GM18867 (cell line): Measurements from ENCODE around the gene CHCHD3.

Experiments used
- ATAC-seq: cut with Tn5 transposase; IDR thresholded peaks from one replicate; pipeline ENCODE4 v1.9.1; 2021; ENCODE audit warnings: mild to moderate bottlenecking, moderate library complexity; ENCODE audit not compliant: unreplicated experiment

The CHCHD3 gene

GRCh38 chr7:132871419-132871818 lies 210.5 kb downstream of the CHCHD3 start:
- peak; percentile 74 for ATAC-seq

GRCh38 chr7:132869166-132869861 lies 212.6 kb downstream of the CHCHD3 start:
- ATAC-seq, result no peak

GRCh38 chr7:132866551-132866950 lies 215.3 kb downstream of the CHCHD3 start:
- no peak for ATAC-seq

- ATAC-seq, result no peak
These were observed 215.8 kb downstream of the CHCHD3 start for GRCh38 chr7:132866144-132866531.

- no peak for ATAC-seq
These were observed 216.3 kb downstream of the CHCHD3 start for GRCh38 chr7:132865366-132866143.

GRCh38 chr7:132861940-132862554 lies 219.8 kb downstream of the CHCHD3 start:
- no peak for ATAC-seq

- no peak for ATAC-seq
These were observed 220.5 kb downstream of the CHCHD3 start for GRCh38 chr7:132861424-132861823.

- ATAC-seq, result no peak
These were observed 222.7 kb downstream of the CHCHD3 start for GRCh38 chr7:132859199-132859598.

- ATAC-seq, result no peak
These were observed 223.1 kb downstream of the CHCHD3 start for GRCh38 chr7:132858760-132859159.

GRCh38 chr7:132858251-132858650 lies 223.6 kb downstream of the CHCHD3 start:
- no peak for ATAC-seq

GRCh38 chr7:132857703-132858102 lies 224.2 kb downstream of the CHCHD3 start:
- ATAC-seq, result no peak

- ATAC-seq, result no peak
These were observed 224.9 kb downstream of the CHCHD3 start for GRCh38 chr7:132857031-132857430.

GRCh38 chr7:132856416-132856815 lies 225.5 kb downstream of the CHCHD3 start:
- no peak for ATAC-seq

- no peak for ATAC-seq
These were observed 226.0 kb downstream of the CHCHD3 start for GRCh38 chr7:132855901-132856300.

- no peak for ATAC-seq
These were observed 227.7 kb downstream of the CHCHD3 start for GRCh38 chr7:132854238-132854637.

GRCh38 chr7:132847376-132847775 lies 234.5 kb downstream of the CHCHD3 start:
- no peak for ATAC-seq

- no peak for ATAC-seq
These were observed 235.8 kb downstream of the CHCHD3 start for GRCh38 chr7:132846086-132846485.

GRCh38 chr7:132842478-132842877 lies 239.4 kb downstream of the CHCHD3 start:
- no peak for ATAC-seq

GRCh38 chr7:132840199-132840598 lies 241.7 kb downstream of the CHCHD3 start:
- no peak for ATAC-seq

GRCh38 chr7:132838313-132838712 lies 243.6 kb downstream of the CHCHD3 start:
- ATAC-seq, result no peak

- ATAC-seq, result no peak
These were observed 244.4 kb downstream of the CHCHD3 start for GRCh38 chr7:132837529-132837928.

- no peak for ATAC-seq
These were observed 245.1 kb downstream of the CHCHD3 start for GRCh38 chr7:132836746-132837145.
